Measurements from ENCODE around the gene ABHD4. TPM values are rescaled to one million over a fixed set of nuclear protein-coding genes. Genes with fewer than 3 reads are reported as not detected.

The ABHD4 gene
- total and polyA plus RNA-seq, 2 donors (not counting 1 experiment from before 2014, with no cell fraction given) = 10.5 to 22.7 TPM

GRCh38 chr14:22658946-22659345 is 60.8 kb downstream of the ABHD4 start:
- Histone ChIP-seq H2AFZ (ENCODE audit: insufficient read depth, low read depth, low read length, poor library complexity, severe bottlenecking) (no peak overlapping the region), H3K27ac (ENCODE audit: low read length in 2 of 2) (no peak overlapping the region), H3K27me3 (replicated peaks in 1 of 4; ENCODE audit: control extremely low read depth in 1 of 4, control insufficient read depth in 3 of 4, insufficient read depth in 4 of 4, low read length in 3 of 4) (no peaks in the 10 kb centered on the region), H3K4me3 (ENCODE audit: control extremely low read depth in 1 of 5, extremely low read depth in 1 of 5, insufficient read depth in 1 of 5, low read depth in 2 of 5, low read length in 4 of 5) (no peak overlapping the region), H3K4me1 (ENCODE audit: control insufficient read depth in 2 of 2, insufficient read depth in 2 of 2, low read length in 2 of 2) (no peaks in the 10 kb centered on the region), H3K79me2 (ENCODE audit: control insufficient read depth, insufficient read depth, low read length) (no peaks in the 10 kb centered on the region), H3K9me3 (ENCODE audit: control extremely low read depth in 1 of 3, control insufficient read depth in 2 of 3, insufficient read depth in 1 of 3, low read length in 2 of 3) (no peaks in the 10 kb centered on the region), H3K4me2 (replicated peaks; ENCODE audit: low read depth, low read length, poor library complexity, severe bottlenecking) (no peak overlapping the region), H4K20me1 (ENCODE audit: control insufficient read depth, insufficient read depth, low read length, poor library complexity, severe bottlenecking) (no peaks in the 10 kb centered on the region), H3K36me3 (replicated peaks in 1 of 2; ENCODE audit: control extremely low read depth in 1 of 2, control insufficient read depth in 1 of 2, extremely low read depth in 1 of 2, insufficient read depth in 2 of 2, low read length in 1 of 2) (no peaks in the 10 kb centered on the region), H3K9ac (ENCODE audit: low read length) (no peak overlapping the region)
- Mint-ChIP-seq H3K9me3 (ENCODE audit: insufficient read depth) (no peaks in the 10 kb centered on the region), H3K4me1 (no peaks in the 10 kb centered on the region), H3K4me3 (no peak overlapping the region), H3K27me3 (no peaks in the 10 kb centered on the region), H3K27ac (no peak overlapping the region)
- DNase-seq (no peak), ATAC-seq (ENCODE audit: low read depth) (no peak)
- 75% methylated on average over 1 of the region's 1 CpG for WGBS (ENCODE audit: insufficient coverage)
- intact Hi-C loops (cut with micrococcal nuclease) = loop anchor here (1.0 kb wide), 1 partner anchor 194 kb away; no protein-coding TSS in a partner anchor
- POLR2A ChIA-PET = no interaction called here
- CTCF ChIA-PET = interaction anchor here (0.6 to 6.4 kb wide), 11 partner anchors 8 to 242 kb away, joined by 3 to 74 read pairs (median 5); partner anchors contain the start of genes OR6J1 and OXA1L
- TF ChIP-seq EZH2 (IDR thresholded peaks at IDR 0.05; ENCODE audit: borderline replicate concordance, insufficient read depth, low read depth, low read length, poor library complexity, severe bottlenecking) = no peak
- TF ChIP-seq, protein P1, sequence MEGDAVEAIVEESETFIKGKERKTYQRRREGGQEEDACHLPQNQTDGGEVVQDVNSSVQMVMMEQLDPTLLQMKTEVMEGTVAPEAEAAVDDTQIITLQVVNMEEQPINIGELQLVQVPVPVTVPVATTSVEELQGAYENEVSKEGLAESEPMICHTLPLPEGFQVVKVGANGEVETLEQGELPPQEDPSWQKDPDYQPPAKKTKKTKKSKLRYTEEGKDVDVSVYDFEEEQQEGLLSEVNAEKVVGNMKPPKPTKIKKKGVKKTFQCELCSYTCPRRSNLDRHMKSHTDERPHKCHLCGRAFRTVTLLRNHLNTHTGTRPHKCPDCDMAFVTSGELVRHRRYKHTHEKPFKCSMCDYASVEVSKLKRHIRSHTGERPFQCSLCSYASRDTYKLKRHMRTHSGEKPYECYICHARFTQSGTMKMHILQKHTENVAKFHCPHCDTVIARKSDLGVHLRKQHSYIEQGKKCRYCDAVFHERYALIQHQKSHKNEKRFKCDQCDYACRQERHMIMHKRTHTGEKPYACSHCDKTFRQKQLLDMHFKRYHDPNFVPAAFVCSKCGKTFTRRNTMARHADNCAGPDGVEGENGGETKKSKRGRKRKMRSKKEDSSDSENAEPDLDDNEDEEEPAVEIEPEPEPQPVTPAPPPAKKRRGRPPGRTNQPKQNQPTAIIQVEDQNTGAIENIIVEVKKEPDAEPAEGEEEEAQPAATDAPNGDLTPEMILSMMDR (IDR thresholded peaks at IDR 0.05) = no peak

GRCh38 chr14:22660654-22661053 is 62.6 kb downstream of the ABHD4 start:
- DNase-seq (no peak), ATAC-seq (ENCODE audit: low read depth) (no peak)
- H2AFZ ChIP-seq (ENCODE audit: insufficient read depth, low read depth, low read length, poor library complexity, severe bottlenecking) = no peak overlapping the region
- no peak for TF ChIP-seq EZH2 (IDR thresholded peaks at IDR 0.05; ENCODE audit: borderline replicate concordance, insufficient read depth, low read depth, low read length, poor library complexity, severe bottlenecking)
- TF ChIP-seq, protein P1 (IDR thresholded peaks at IDR 0.05) = no peak
- Mint-ChIP-seq H3K4me3 (no peak overlapping the region), H3K4me1 (no peaks in the 10 kb centered on the region), H3K9me3 (ENCODE audit: insufficient read depth) (no peaks in the 10 kb centered on the region), H3K27me3 (no peaks in the 10 kb centered on the region), H3K27ac (no peak overlapping the region)
- no peak overlapping the region for H3K4me3 ChIP-seq (ENCODE audit: control extremely low read depth in 1 of 5, extremely low read depth in 1 of 5, insufficient read depth in 1 of 5, low read depth in 2 of 5, low read length in 4 of 5)
- ChIA-PET POLR2A (no interaction called here), CTCF (interaction anchor here (0.9 to 6.4 kb wide), 3 partner anchors 71 to 193 kb away, joined by 3 to 74 read pairs (median 40); partner anchors contain the start of gene DAD1)
- no peaks in the 10 kb centered on the region for H3K4me1 ChIP-seq (ENCODE audit: control insufficient read depth in 2 of 2, insufficient read depth in 2 of 2, low read length in 2 of 2)
- H4K20me1 ChIP-seq (ENCODE audit: control insufficient read depth, insufficient read depth, low read length, poor library complexity, severe bottlenecking) = no peaks in the 10 kb centered on the region
- H3K27me3 ChIP-seq (replicated peaks in 1 of 4; ENCODE audit: control extremely low read depth in 1 of 4, control insufficient read depth in 3 of 4, insufficient read depth in 4 of 4, low read length in 3 of 4) = no peaks in the 10 kb centered on the region
- no CpG with 5 or more reads among the region's 4 CpGs for WGBS (ENCODE audit: insufficient coverage)
- H3K4me2 ChIP-seq (replicated peaks; ENCODE audit: low read depth, low read length, poor library complexity, severe bottlenecking) = no peak overlapping the region
- no peak overlapping the region for H3K27ac ChIP-seq (ENCODE audit: low read length in 2 of 2)
- intact Hi-C loops (cut with micrococcal nuclease) = no loop called here
- H3K36me3 ChIP-seq (replicated peaks in 1 of 2; ENCODE audit: control extremely low read depth in 1 of 2, control insufficient read depth in 1 of 2, extremely low read depth in 1 of 2, insufficient read depth in 2 of 2, low read length in 1 of 2) = no peaks in the 10 kb centered on the region
- no peak overlapping the region for H3K9ac ChIP-seq (ENCODE audit: low read length)
- H3K9me3 ChIP-seq (ENCODE audit: control extremely low read depth in 1 of 3, control insufficient read depth in 2 of 3, insufficient read depth in 1 of 3, low read length in 2 of 3) = no peaks in the 10 kb centered on the region
- no peaks in the 10 kb centered on the region for H3K79me2 ChIP-seq (ENCODE audit: control insufficient read depth, insufficient read depth, low read length)

Other genes starting within 250 kb of the ABHD4 start
- gene DAD1, start 9.1 kb upstream of the ABHD4 start, total RNA-seq = 76.1 and 77.4 TPM in 2 replicates
- 83.0 and 114 TPM in 2 replicates for gene DAD1, start 9.1 kb upstream of the ABHD4 start, polyA plus RNA-seq
- not detected in 2 replicates for gene OR6J1, start 46.1 kb downstream of the ABHD4 start, total RNA-seq
- gene OR6J1, start 46.1 kb downstream of the ABHD4 start, polyA plus RNA-seq = not detected in 2 replicates
- gene OXA1L, start 168.4 kb downstream of the ABHD4 start, total RNA-seq = 186 and 201 TPM in 2 replicates
- 147 and 150 TPM in 2 replicates for gene OXA1L, start 168.4 kb downstream of the ABHD4 start, polyA plus RNA-seq
- 50.0 and 59.5 TPM in 2 replicates for gene SLC7A7, start 217.1 kb downstream of the ABHD4 start, total RNA-seq
- 18.7 and 33.4 TPM in 2 replicates for gene SLC7A7, start 217.1 kb downstream of the ABHD4 start, polyA plus RNA-seq
- gene MRPL52, start 231.6 kb downstream of the ABHD4 start, total RNA-seq = 91.6 and 93.0 TPM in 2 replicates
- 26.0 and 37.4 TPM in 2 replicates for gene MRPL52, start 231.6 kb downstream of the ABHD4 start, polyA plus RNA-seq
- gene MMP14, start 238.3 kb downstream of the ABHD4 start, total RNA-seq = 3.5 and 5.2 TPM in 2 replicates
- 1.0 and 2.2 TPM in 2 replicates for gene MMP14, start 238.3 kb downstream of the ABHD4 start, polyA plus RNA-seq

All from B cell (primary cell).